Suprapubic skin (tissue), 3 donors: ENCODE measurements around the gene ADARB1.

Experiments
- CTCF ChIP-seq, 2 donors: fragments of 200-600 bp in 1 of 2; fragments of 450-650 bp in 1 of 2; sonication (generic) in 1 of 2; IDR thresholded peaks; one replicate each; pipeline ENCODE4 v1.5.1; 2016 to 2019; ENCODE audit warnings: antibody characterized with exemption in 2 of 2, mild to moderate bottlenecking in 1 of 2, moderate library complexity in 1 of 2
- EP300 ChIP-seq: sonication (generic); formaldehyde crosslinking; IDR thresholded peaks from one replicate; pipeline ENCODE4 v1.6.1; 2017; ENCODE audit warnings: antibody characterized with exemption
- POLR2A ChIP-seq, 2 donors: fragments of 450-650 bp; IDR thresholded peaks; one replicate each; pipeline ENCODE4 v1.6.1; 2017; ENCODE audit warnings: antibody characterized with exemption in 2 of 2, mild to moderate bottlenecking in 2 of 2, moderate library complexity in 2 of 2

GRCh38 chr21:45119812-45120211 is 45.4 kb downstream of the ADARB1 start:
- TF ChIP-seq POLR2A (IDR thresholded peaks at IDR 0.05) (no peak), CTCF (IDR thresholded peaks at IDR 0.05) (no peak), EP300 (no peak)
